ENCODE data around the gene NOXA1. TPM values are rescaled to one million over a fixed set of nuclear protein-coding genes. Genes with fewer than 3 reads are reported as not detected.

NOXA1 gene
- total RNA-seq, 5 donors from 2014 or later (not counting 1 experiment from before 2014, with no cell fraction given): 6.4 to 11.7 (median 8.1) TPM

GRCh38 chr9:137478962-137479861 lies 56.0 kb downstream of the NOXA1 start:
- Histone ChIP-seq H3K4me1 (ENCODE audit: control insufficient read depth in 1 of 2, extremely low read depth in 1 of 2, insufficient read depth in 2 of 2, low read length in 2 of 2) (no peaks in the 10 kb centered on the region), H3K9me3 (peaks cover 3% of the 10 kb centered on the region), H3K27me3 (replicated peaks in 1 of 2; ENCODE audit: control insufficient read depth in 2 of 2, extremely low read depth in 1 of 2, insufficient read depth in 2 of 2, low read length in 1 of 2) (no peaks in the 10 kb centered on the region), H3K36me3 (ENCODE audit: control insufficient read depth in 2 of 2, extremely low read depth in 1 of 2, insufficient read depth in 1 of 2, low read length in 1 of 2) (no peaks in the 10 kb centered on the region), H3K27ac (ENCODE audit: low read length) (no peak overlapping the region), H3K4me3 (ENCODE audit: control insufficient read depth in 1 of 2, extremely low read depth in 1 of 2, low read length in 1 of 2) (no peak overlapping the region)
- CTCF ChIA-PET: no interaction called here
- Mint-ChIP-seq H3K4me1 (peaks cover 0 to 11% (median 10%) of the 10 kb centered on the region in 3 donors), H3K4me3 (no peak overlapping the region), H3K27me3 (no peaks in the 10 kb centered on the region), H3K9me3 (peaks cover 6 to 11% (median 10%) of the 10 kb centered on the region in 3 donors), H3K27ac (peak overlapping the region in 1 of 2 donors; percentile 66), H3K36me3 (peaks cover 10% of the 10 kb centered on the region)
- DNase-seq: no peak
- POLR2A ChIA-PET: no interaction called here
- ATAC-seq (replicated peaks in 1 of 4): no peak
- WGBS (ENCODE audit: insufficient coverage): 91% methylated on average over 36 of the region's 36 CpGs

GRCh38 chr9:137479892-137480685 lies 56.9 kb downstream of the NOXA1 start:
- WGBS (ENCODE audit: insufficient coverage): 89% methylated on average over 30 of the region's 32 CpGs
- ATAC-seq (replicated peaks in 1 of 4): no peak
- no peak overlapping the region for H3K27ac ChIP-seq (ENCODE audit: low read length)
- H3K36me3 Mint-ChIP-seq: peaks cover 7% of the 10 kb centered on the region
- H3K27ac Mint-ChIP-seq: no peak overlapping the region
- POLR2A ChIA-PET: no interaction called here
- H3K9me3 ChIP-seq: peaks cover 3% of the 10 kb centered on the region
- no peaks in the 10 kb centered on the region for H3K27me3 ChIP-seq (replicated peaks in 1 of 2; ENCODE audit: control insufficient read depth in 2 of 2, extremely low read depth in 1 of 2, insufficient read depth in 2 of 2, low read length in 1 of 2)
- H3K4me3 Mint-ChIP-seq: no peak overlapping the region
- no peak overlapping the region for H3K4me3 ChIP-seq (ENCODE audit: control insufficient read depth in 1 of 2, extremely low read depth in 1 of 2, low read length in 1 of 2)
- peaks cover 0 to 11% (median 10%) of the 10 kb centered on the region in 3 donors for H3K4me1 Mint-ChIP-seq
- CTCF ChIA-PET: no interaction called here
- no peaks in the 10 kb centered on the region for H3K27me3 Mint-ChIP-seq
- peaks cover 6 to 9% (median 7%) of the 10 kb centered on the region in 3 donors for H3K9me3 Mint-ChIP-seq
- DNase-seq: no peak
- no peaks in the 10 kb centered on the region for H3K36me3 ChIP-seq (ENCODE audit: control insufficient read depth in 2 of 2, extremely low read depth in 1 of 2, insufficient read depth in 1 of 2, low read length in 1 of 2)
- no peaks in the 10 kb centered on the region for H3K4me1 ChIP-seq (ENCODE audit: control insufficient read depth in 1 of 2, extremely low read depth in 1 of 2, insufficient read depth in 2 of 2, low read length in 2 of 2)

GRCh38 chr9:137480686-137481683 lies 57.8 kb downstream of the NOXA1 start:
- H3K36me3 Mint-ChIP-seq: peaks cover 2% of the 10 kb centered on the region
- peaks cover 0 to 11% (median 10%) of the 10 kb centered on the region in 3 donors for H3K4me1 Mint-ChIP-seq
- no peak overlapping the region for H3K4me3 Mint-ChIP-seq
- DNase-seq (no peak), ATAC-seq (replicated peaks in 1 of 4) (no peak)
- H3K27me3 Mint-ChIP-seq: no peaks in the 10 kb centered on the region
- 87% methylated on average over 32 of the region's 38 CpGs for WGBS (ENCODE audit: insufficient coverage)
- ChIA-PET CTCF (no interaction called here), POLR2A (no interaction called here)
- H3K9me3 Mint-ChIP-seq: peaks cover 3 to 4% (median 3%) of the 10 kb centered on the region in 3 donors
- Histone ChIP-seq H3K27me3 (replicated peaks in 1 of 2; ENCODE audit: control insufficient read depth in 2 of 2, extremely low read depth in 1 of 2, insufficient read depth in 2 of 2, low read length in 1 of 2) (peaks cover 0 to 6% of the 10 kb centered on the region in 2 experiments), H3K9me3 (no peaks in the 10 kb centered on the region), H3K4me1 (ENCODE audit: control insufficient read depth in 1 of 2, extremely low read depth in 1 of 2, insufficient read depth in 2 of 2, low read length in 2 of 2) (no peaks in the 10 kb centered on the region), H3K36me3 (ENCODE audit: control insufficient read depth in 2 of 2, extremely low read depth in 1 of 2, insufficient read depth in 1 of 2, low read length in 1 of 2) (no peaks in the 10 kb centered on the region), H3K4me3 (ENCODE audit: control insufficient read depth in 1 of 2, extremely low read depth in 1 of 2, low read length in 1 of 2) (no peak overlapping the region), H3K27ac (ENCODE audit: low read length) (no peak overlapping the region)
- H3K27ac Mint-ChIP-seq: no peak overlapping the region

- POLR2A ChIA-PET: no interaction called here
- ATAC-seq (replicated peaks in 1 of 4) (peak in 1 of 4 experiments; percentile 64), DNase-seq (no peak)
- peaks cover 0 to 1% of the 10 kb centered on the region in 2 donors for H3K36me3 ChIP-seq (ENCODE audit: control insufficient read depth in 2 of 2, extremely low read depth in 1 of 2, insufficient read depth in 1 of 2, low read length in 1 of 2)
- H3K36me3 Mint-ChIP-seq: no peaks in the 10 kb centered on the region
- no peak overlapping the region for H3K27ac ChIP-seq (ENCODE audit: low read length)
- H3K9me3 ChIP-seq: no peaks in the 10 kb centered on the region
- CTCF ChIA-PET: no interaction called here
- peak overlapping the region; percentile 58 to 59 for H3K27ac Mint-ChIP-seq
- H3K4me1 ChIP-seq (ENCODE audit: control insufficient read depth in 1 of 2, extremely low read depth in 1 of 2, insufficient read depth in 2 of 2, low read length in 2 of 2): no peaks in the 10 kb centered on the region
- no peaks in the 10 kb centered on the region for H3K27me3 Mint-ChIP-seq
- peaks cover 0 to 6% of the 10 kb centered on the region in 2 experiments for H3K27me3 ChIP-seq (replicated peaks in 1 of 2; ENCODE audit: control insufficient read depth in 2 of 2, extremely low read depth in 1 of 2, insufficient read depth in 2 of 2, low read length in 1 of 2)
- no peaks in the 10 kb centered on the region for H3K9me3 Mint-ChIP-seq
- 39% methylated on average over 10 of the region's 26 CpGs for WGBS (ENCODE audit: insufficient coverage)
- H3K4me3 ChIP-seq (ENCODE audit: control insufficient read depth in 1 of 2, extremely low read depth in 1 of 2, low read length in 1 of 2): no peak overlapping the region
- no peak overlapping the region for H3K4me3 Mint-ChIP-seq
- H3K4me1 Mint-ChIP-seq: peaks cover 0 to 11% (median 10%) of the 10 kb centered on the region in 3 donors
These were observed 59.0 kb downstream of the NOXA1 start for GRCh38 chr9:137482094-137482781.
